GM21717 (cell line): ENCODE measurements around the gene FSIP2.
"Not testable (repeated sequence)": the region's sequence is repeated elsewhere in the genome, so short reads cannot be mapped to it uniquely, and the experiment has no call there.

ENCODE experiments used
- ATAC-seq: cut with Tn5 transposase; IDR thresholded peaks from one replicate; pipeline ENCODE4 v1.9.1; 2021; ENCODE audit warnings: mild to moderate bottlenecking, moderate library complexity; ENCODE audit not compliant: unreplicated experiment

FSIP2 gene

DNA sequence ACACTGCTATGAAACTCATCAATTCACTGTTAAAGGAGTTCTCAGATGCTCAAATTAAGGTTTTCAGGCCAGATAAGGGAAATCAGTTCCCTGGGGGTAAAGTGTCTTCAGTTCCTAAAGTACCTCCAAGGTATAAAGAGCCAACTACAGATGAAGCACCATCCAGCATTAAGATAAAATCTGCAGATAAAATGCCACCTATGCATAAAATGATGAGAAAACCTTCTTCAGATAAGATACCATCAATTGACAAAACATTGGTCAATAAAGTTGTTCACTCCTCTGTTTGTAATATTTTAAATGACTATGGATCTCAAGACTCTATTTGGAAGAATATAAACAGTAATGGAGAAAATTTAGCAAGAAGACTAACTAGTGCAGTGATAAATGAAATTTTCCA, 68.2 kb downstream of the FSIP2 start:
- ATAC-seq: no peak

GRCh38 chr2:185807351-185807750, 68.7 kb downstream of the FSIP2 start:
- no peak for ATAC-seq

- no peak for ATAC-seq
Observed at GRCh38 chr2:185811580-185811979, 73.0 kb downstream of the FSIP2 start.

GRCh38 chr2:185813707-185814106, 75.1 kb downstream of the FSIP2 start:
- ATAC-seq: no peak

DNA sequence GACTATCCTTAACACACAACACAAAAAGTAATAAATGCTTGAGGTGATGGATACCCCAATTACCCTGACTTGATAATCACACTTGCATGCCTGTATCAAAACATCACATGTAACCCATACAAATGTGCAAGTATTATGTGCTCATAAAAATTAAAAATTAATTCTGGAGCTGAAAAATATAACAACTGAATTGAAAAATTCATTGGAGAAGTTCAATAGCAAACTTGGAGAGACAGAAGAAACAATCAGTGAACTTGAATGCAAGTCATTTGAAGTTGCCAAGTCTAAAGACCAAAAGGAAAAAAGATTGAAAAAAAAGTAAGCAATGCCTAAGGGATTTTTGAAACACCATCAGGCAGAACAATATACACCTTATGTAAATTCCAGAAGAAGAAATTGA, 79.4 kb downstream of the FSIP2 start:
- ATAC-seq: no peak

DNA sequence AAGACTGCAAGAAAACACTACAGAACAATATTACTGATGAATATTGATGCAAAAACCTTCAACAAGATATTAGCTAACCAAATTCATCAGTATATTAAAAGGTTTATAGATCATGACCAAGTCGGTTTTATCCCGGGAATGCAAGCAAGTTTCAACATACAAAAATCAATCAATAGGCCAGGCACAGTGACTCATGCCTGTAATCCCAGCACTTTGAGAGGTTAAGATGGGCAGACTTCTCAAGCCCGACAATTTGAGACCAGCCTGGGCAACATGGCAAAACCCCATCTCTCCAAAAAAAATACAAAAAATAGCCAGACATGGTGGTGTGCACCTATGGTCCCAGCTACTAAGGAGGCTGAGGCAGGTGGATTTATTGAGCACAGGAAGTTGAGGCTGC, 82.9 kb downstream of the FSIP2 start:
- no peak for ATAC-seq

- no peak for ATAC-seq
Observed at GRCh38 chr2:185823773-185824172, 85.2 kb downstream of the FSIP2 start.

DNA sequence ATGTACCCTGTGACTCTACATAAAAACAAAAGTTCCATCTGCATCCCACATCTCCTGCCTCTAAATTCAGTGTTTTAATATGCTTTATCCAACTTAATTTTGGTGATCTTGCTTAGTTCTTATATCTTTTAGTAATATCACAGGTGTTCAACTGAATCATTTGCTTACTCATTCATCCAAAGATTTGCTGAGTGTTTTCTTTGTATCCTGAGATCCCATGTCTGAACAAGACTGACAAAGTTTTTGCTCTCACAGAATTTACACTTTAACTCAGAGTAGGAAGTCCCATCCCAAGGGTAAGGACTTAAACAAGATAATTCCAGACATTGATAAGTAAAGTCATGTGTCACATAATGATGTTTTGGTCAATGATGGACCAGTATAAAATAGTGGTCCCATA, 87.0 kb downstream of the FSIP2 start:
- no peak for ATAC-seq

- no peak for ATAC-seq
Observed at GRCh38 chr2:185828326-185828725, 89.7 kb downstream of the FSIP2 start.

DNA sequence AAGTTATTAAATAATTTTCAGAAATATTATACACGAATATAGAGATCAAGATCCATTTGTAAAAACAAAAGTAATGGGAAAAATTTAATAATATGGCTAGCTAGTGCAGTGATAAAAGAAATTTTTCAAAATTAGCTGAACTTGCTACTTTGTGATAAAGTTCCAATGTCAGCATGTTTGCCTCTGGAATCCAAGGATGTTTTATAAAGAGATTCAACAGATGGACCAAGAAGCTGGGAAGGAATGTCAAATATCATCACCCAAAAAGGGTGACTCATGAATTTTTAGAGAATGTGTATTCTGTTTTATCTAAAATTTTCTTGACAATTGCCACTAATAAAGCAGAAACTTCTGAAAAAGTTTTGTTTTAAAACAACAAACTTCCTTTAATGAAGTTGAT, 95.3 kb downstream of the FSIP2 start:
- ATAC-seq: no peak

- no peak for ATAC-seq
Observed at GRCh38 chr2:185835974-185836373, 97.4 kb downstream of the FSIP2 start.

DNA sequence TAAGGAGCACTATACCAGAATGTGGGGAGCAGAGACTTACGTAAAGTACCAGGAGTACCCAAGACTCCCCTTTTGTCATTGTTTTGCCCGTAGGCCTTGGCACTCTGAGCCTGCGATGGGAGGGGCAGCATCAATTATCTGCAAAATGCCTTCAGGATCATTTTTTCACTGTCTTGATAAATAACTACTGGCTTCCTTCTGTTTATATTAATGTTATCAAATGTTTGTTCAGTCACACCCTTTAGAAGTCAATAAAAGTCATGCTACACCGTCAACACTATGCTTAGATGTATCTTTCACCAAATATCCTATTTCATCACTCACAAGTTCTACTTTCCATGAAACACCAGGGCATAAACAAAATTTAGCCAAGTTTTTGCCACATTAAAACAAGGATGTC, 116.3 kb downstream of the FSIP2 start:
- ATAC-seq: no peak

DNA sequence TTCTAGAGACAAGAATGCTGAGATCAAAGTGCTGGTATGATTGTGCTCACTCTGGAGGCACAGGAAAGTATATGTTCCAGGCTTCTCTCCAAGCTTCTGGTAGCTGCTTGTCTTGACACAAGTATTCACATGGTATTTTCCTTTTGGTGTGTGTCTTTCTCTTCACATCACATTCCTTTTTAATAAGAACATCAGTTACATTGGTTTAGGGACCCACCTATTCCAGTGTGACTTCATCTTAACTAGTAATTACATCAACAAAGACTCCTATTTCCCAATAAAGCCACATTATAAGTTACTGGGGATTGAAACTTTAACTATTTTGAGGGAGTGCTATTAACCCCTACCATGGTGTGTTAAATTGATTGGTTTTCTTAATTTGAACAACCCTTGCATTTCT, 119.1 kb downstream of the FSIP2 start:
- no peak for ATAC-seq

DNA sequence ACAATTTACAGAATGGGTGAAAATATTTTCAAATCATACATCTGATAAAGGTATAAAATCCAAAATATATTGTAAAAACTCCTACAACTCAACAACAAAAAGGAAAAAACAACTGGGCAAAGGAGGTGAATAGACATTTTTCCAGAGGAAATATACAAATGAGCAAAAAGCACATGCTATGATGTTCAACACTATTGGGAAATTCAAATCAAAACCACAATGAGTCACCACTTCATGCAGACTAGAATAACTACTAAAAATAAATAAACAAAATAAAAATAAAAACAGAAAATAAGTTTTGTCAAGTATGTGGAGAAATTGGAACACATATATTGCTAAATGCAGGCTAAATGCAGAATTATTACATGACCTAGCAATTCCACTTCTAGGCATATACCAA, 120.9 kb downstream of the FSIP2 start:
- ATAC-seq: no peak

DNA sequence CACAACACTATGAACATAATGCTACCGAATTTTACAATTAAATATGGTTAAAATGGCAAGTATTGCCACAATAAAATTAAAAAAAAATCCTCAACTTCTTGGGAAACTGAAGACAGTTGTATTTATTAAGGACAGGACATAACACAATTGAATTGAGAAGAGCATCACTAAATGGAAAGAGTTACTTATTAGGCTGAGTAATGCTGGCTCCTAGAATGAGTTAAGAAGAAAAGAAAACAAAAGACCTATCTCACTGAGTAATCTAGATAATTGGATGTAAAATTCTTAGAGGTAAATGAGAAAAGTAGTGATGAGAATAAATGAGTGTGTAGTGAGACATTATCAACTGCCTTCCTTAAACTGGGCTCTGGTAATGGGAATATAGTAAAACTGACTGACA, 121.7 kb downstream of the FSIP2 start:
- no peak for ATAC-seq

DNA sequence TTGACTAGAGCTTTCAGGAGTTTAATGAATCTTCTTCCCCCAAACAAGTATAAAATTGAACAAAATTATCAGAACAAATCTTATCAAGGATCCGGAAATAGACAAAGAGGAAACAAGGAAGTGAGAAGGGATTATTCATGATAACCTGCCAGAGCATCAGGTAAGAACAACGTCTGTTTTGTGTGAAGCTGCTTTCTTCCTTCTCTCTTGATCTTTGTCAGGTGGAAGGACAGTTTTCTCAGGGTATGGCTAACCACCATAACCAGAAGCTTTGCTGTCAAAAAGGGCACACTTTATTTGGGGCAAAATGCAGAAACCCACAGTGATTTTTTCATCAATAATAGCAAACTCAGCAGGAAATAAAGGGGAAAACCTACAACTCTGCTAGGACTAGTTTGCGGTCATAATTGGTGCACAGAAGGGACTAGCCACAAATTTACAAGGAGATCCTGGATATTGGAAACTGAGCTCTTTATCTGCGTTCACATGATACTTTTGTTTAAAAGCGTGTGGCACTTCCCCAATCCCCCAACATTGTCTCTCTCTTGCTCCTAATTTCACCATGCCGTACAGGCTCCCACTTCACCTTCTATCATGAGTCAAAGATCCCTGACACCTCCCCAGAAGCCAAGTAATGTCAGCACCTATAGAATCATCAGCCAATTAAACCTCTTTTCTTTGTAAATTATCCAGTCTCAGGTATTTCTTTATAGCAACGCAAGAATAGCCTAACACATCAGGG, 124.2 kb downstream of the FSIP2 start:
- no peak for ATAC-seq

GRCh38 chr2:185864468-185865260, 126.1 kb downstream of the FSIP2 start:
- ATAC-seq: not testable (repeated sequence)

- ATAC-seq: no peak
Observed at GRCh38 chr2:185875136-185875931, 136.7 kb downstream of the FSIP2 start.

DNA sequence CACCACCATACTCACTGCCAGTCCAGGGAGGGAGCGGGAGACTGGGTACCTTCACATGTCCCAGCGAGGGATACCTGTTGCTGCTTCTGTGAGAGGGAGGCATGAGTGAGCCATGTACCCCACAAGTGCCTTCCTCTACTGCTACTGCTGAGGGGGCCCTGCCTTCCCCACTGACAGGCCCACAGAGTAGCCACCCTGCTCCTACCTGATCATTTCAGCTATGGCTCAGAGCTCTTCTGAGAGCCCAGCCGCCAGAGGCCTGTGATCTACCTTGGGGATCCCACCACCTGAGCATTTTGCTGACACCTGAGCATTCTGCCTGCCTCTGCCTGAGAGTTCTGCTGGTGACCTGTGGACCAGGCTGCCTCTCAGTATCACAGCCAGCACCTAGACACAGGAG, 137.6 kb downstream of the FSIP2 start:
- ATAC-seq: no peak

DNA sequence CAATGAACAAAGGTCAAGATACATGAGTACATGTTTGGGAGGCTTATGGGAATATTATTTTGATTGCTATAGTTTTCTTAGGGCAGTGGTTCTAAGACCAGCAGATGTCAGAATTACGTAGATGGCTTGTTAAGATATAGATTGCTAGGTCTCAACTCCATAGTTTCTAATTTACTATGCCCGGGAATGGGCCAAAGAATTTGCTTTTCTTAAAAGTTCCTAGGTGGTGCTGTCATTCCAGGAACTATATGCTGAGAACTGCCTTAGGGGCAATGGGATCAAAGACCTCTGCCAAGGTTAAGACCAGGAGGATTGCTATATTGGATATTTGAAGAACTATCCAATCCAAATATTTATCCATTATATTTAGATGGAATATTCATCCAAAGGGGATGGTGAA, 141.8 kb downstream of the FSIP2 start:
- no peak for ATAC-seq
